Measurements from ENCODE around the gene RAP1GAP.
A peak's percentile ranks its signal among the peaks of the same experiment; 100 is the strongest.

Gene RAP1GAP

DNA sequence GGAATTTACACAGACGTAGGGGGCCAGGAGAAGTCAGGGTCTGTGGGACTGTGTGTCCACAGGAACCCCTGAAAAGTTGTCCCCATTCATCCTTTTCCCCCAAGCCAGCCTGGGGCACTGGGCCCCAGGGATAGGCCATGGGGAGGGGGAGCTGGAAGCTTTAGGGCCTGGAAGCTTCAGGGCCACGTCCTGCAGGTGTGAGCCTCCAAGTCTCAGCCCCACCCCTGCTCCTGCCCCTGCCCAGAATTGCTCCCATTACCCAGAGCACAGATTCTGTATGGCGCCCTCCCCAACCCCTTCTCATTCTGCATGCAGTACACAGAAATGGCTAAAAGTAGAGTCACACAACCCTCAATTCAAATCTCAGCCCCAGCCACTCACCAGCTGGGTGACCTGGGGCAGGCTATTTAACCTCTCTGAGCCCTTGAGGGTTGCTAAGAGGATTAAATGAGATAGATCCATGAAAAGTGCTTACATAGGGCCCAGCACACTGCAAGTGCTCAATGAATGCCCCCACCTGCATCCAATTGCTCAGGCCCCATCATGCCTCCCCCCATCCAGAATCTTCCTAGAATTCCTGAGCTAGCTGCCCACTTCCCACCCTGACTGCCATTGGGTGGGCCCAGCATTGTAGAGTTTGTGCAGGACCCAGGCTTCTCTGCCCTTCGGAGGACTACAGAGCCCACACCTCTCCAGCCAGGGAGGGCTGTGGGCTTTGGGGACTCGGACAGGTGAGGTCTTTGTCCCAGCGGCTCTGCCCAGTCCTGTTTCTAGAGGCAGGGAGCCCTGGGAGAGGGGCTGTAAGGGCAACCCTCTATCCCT, 6.5 kb downstream of the RAP1GAP start:
- DNase-seq: no peak

- no peak for DNase-seq
Measured at GRCh38 chr1:21661886-21662285, 7.3 kb downstream of the RAP1GAP start.

DNA sequence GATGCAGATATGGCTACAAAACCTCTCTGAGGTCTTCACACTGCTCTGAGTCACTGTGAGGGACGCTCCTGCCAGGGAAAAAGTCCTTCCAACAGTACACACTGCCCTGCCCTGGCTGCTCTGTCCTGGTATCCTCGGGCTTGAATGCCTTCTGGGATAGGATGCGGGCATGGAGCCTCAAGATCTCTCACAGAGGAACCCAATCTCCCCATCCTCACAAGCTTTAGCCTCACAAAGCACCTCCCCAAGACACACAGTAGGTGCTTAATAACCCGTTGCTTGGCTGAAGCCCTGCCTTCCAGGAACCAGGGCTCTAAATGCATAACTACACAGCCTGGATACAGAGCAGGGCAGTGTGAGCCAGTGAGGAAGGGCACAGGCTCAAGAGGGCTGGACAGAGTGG, 9.2 kb downstream of the RAP1GAP start:
- DNase-seq: peak in 1 of 14 donors; percentile 35

DNA sequence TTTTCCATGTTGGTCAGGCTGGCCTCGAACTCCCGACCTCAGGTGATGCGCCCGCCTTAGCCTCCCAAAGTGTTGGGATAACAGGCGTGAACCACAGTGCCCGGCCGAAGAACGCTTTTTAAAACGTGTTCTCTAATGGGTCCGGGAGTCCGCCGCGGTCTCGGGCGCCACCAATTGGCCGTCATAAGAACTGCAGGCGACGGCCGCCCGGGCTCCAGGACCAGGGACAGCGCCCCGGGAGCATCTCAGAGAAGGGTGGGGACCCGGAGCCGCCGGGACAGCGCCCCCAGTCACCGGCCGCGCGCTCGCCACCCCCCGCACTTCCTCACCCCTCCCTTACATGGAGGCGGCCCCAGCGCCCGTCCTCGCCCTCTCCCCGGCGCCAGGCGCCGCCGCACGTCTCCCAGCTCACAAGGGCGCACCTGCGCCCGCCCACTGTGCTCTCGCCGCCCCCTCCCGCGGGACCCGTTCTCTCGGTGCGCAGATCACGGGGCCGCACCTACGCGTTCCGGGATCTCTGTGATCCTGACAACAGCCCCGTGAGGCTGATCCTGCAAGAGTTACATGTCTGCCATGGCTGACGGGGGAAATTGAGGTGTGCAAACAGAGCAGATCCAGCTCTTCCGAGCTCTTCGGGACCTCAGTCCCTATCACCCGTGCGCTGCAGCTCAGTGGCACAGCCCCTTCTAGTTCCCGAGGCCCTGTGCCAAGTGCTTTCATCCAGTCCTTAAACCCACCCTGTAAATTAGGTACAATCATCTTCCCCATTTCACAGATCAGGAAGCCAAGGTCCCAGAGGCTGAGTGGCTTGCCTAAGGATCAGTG, 9.8 kb downstream of the RAP1GAP start:
- DNase-seq: peak in 12 of 14 donors; percentile 38 to 83 (median 60)

DNA sequence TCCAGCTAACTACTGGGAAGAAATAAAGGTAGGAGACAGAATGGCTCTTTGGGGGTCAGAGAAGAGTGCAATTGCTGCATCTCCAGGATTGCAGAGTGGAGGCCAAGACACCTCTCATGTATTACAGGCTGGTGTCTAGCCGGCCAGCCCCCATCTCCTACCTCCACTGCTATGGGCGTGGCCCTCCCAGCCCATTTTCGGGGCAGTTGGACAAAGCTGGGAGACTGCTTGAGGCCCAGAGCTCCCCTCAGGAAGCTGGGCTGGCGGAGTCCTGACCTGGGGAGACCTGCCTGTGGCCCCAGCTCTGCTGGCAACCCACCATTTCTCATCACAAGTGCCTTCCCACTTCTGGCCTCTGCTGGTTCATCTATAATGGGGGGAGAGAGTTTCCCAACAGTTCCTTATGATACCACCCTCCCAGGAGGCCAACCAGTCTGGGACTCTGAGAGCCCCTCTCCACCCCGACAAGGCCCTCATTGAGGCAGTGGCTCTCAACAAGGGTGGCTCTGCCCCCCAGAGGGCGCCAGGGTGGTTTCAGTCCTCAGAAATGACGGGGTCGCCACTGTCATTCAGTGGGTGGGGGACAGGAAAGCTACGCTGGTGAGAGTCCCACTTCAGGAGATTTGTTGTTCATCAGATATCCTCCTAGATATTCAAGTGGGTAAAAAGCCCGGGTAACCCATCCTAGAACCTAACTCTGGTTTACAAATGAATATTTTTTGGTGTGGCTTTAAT, 11.5 kb downstream of the RAP1GAP start:
- no peak for DNase-seq

- DNase-seq: peak in 2 of 14 donors; percentile 35 to 48
Measured at GRCh38 chr1:21655748-21656147, 13.4 kb downstream of the RAP1GAP start.

DNA sequence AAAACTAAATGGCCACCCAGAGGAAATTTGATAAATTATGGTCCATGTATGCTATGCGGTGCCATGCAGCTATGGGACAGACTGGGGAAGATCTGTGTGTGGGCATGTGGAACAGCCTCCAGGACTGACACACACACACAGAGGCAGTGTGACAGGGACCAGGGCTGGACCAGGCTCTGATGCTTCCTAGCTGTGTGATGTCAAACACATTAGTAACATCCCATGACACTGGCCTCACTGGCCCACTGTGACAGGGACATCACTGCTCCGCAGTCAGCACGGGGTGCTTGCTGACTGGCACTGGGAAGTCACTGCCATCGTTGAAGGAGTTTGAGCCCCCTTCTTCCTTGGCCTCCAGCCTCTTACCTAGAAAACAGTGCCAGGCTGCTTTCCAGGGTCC, 13.9 kb downstream of the RAP1GAP start:
- peak in 7 of 14 donors; percentile 9 to 63 (median 28) for DNase-seq

DNA sequence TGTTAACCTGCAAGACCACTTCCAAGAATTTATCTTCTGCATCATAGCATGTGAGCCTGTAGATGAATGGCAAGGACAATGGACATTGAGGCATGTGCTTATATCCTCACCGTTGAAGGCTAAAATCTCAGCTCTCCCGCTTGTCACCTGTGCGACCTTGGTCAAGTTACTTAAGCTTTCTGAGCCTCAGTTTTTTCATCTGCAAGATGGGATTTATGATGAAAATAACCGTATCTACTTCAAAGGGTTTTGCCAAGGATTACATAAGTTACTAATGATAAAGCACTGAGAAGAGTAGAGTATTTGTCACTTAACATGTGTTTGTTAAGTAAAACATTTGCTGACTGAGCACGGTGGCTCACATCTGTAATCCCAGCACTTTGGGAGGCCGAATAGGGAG, 14.9 kb downstream of the RAP1GAP start:
- no peak for DNase-seq

- peak in 12 of 14 donors; percentile 38 to 88 (median 72) for DNase-seq
Measured at GRCh38 chr1:21653744-21654100, 15.4 kb downstream of the RAP1GAP start.

DNA sequence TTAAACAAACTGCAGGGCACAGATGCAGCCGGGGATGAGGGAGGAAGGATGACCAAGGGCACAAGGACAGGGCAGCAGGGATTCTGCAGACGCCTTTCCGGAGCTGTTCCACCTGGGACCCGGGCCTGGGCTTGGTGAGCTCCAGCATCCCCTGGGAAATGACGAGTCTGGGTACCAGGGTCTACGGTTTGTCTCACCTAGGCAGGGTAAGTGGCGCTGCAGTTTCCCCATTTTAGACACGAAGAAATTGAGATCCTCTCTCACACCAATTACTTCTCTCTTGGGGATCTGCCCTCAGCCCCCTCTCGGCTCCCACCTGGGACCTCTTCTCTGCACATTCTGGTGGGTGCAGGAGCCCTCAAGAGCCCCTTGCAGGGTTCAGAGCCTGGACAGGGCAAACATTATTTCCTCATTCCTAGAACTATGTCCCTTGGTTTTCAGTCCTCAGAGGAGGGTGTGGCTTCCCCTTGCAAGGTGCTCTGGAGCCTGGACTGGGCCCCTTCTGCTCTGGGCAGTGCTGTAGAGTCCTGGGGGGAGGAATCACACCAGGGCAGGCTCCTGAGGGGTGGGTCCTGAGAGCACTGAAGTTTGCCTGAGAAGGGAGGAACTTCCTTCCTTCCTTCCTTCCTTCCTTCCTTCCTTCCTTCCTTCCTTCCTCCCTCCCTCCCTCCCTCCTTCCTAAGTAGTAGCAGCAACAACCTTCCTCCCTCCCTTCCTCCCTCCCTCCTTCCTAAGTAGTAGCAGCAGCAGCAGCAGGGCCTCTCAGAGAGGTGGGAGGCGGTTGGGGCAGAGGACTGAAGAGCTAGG, 16.0 kb downstream of the RAP1GAP start:
- peak in 2 of 14 donors; percentile 35 to 43 for DNase-seq

DNA sequence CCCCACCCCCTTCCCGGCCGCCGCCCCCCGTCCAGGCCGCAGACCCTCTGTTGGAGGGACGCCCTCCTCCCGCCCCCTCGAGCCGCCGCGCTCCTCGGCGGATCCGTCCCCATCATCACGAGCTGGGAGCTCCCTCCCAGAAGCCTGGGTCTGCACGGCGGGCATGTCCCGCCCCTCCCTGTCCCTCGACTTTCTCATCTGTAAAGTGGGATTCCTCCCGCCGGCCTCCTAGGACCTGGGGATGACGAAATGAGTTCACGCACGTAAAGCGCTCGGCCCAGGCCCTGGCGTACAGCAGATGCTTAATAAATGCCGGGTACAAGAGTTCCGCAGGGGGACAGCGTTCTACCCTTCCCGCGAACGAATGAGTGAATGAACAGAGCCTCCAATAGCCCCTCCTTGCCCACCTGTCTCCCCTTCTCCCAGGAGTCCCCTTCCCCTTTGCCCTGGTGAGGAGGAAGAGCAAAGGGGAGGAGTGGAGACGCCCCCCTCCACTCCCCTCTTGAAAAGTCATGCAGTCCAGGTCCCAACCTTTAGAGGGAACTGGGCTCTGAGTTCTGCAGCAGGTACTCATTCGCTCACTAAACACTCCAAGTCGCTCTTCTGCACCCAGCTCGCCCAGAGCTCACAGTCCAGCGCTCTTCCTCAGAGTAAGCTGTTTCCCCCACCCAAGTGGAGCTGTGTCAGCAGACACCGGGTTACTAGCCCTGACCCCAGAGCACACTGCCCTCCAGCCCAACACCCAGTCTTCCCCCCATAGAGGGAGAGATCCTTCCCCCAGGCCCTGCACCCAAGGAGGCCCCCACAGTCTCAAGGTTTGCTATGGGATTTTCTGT, 16.8 kb downstream of the RAP1GAP start:
- DNase-seq: peak in 2 of 14 donors; percentile 17 to 41

GRCh38 chr1:21651214-21652042, 17.7 kb downstream of the RAP1GAP start:
- peak in 11 of 14 donors; percentile 18 to 80 (median 39) for DNase-seq

GRCh38 chr1:21650400-21650799, 18.8 kb downstream of the RAP1GAP start:
- no peak for DNase-seq

DNA sequence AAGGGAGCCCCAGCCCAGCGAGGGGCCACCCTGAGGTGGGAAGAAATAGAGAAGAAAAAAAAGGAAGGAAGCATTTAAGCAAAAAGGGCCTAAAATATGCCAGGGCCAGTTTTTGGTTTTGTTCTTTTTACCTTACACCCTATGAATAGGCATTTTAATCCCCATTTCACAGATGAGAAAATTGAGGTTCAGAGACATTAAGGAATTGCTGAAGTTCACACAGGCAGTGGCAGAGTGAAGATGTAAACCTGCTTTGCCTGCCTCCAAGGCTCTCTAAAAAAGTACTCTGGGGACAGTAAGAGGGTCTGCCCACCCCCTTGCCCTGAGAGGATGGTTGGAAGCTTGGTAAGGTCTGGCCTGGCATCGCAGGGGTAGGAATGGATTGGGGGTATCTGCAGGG, 19.8 kb downstream of the RAP1GAP start:
- no peak for DNase-seq

DNA sequence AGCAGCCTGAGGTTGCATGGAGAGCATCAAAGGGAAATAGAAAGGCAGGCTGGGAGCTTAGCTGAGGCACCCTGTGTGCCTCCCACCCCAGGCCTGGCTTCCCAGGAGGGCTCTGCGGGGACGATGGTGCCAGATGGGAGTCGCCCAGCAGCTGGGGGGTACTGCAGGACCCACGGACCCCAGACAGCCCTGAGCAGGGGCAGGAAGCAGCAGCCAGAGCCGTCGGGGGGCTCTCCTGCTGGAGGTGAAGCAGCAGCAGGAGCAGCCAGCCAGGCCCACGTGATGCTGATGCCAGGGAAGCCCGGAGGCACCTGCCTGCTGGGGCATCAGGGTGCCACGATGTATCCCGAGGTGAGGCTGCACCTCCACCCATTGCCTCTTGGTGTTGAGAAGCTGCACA, 20.4 kb downstream of the RAP1GAP start:
- DNase-seq: no peak

DNA sequence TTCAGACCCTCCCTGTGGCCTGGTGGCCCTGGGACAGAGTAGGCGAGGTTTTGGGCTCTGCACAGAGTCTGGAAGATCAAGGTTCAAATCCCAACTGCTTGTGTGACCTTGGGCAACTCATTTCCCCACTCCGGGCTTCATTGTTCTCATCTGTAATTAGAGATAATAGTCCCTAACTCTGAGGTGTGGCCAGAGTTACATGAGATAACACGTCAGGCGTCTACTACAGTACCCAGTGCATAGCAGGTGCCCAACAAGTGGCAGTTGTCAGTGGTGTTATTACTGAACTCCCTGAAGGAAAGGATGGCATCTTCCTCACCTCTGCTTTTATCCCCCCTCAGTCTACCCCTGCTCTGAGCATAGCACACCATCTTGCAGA, 20.8 kb downstream of the RAP1GAP start:
- no peak for DNase-seq

GRCh38 chr1:21647431-21648351, 21.5 kb downstream of the RAP1GAP start:
- no peak for DNase-seq

DNA sequence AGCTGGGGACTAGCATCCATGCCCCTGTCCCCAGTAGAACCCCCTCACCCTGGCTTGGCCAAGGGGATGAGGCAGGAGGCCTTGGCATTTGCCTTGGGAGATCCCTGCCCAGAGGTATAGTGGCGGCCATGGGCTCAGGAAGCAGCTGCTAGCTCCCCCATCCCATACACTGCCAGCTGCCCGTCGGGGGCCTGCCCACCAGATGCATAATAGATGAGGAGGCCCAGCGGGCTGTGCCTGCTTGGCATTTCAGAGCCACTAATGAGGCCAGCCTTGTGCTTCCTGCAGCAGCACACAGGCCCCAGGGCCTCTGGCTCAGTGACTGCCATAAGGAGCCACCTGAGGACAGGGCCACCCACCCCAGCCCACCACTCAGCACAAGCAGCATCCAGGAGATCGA, 23.6 kb downstream of the RAP1GAP start:
- no peak for DNase-seq

- no peak for DNase-seq
Measured at GRCh38 chr1:21644906-21645305, 24.3 kb downstream of the RAP1GAP start.

Measured in C1 segment of cervical spinal cord (tissue), 14 donors.